GM18867 (cell line): Measurements from ENCODE around the gene PRAMEF20.
"Not testable (repeated sequence)": the region's sequence is repeated elsewhere in the genome, so short reads cannot be mapped to it uniquely, and the experiment has no call there.

Experiments used
- ATAC-seq: cut with Tn5 transposase; IDR thresholded peaks from one replicate; pipeline ENCODE4 v1.9.1; 2021; ENCODE audit warnings: mild to moderate bottlenecking, moderate library complexity; ENCODE audit not compliant: unreplicated experiment

Gene PRAMEF20

GRCh38 chr1:13410150-13410549 is at the start of gene PRAMEF20:
PRAMEF20 (plus strand) TSS chr1:13410450; CDS start chr1:13416355, 5,905 bp downstream.
- ATAC-seq = not testable (repeated sequence)

- ATAC-seq = not testable (repeated sequence)
Observed at GRCh38 chr1:13362364-13362763, 47.9 kb upstream of the PRAMEF20 start.

- not testable (repeated sequence) for ATAC-seq
Observed at GRCh38 chr1:13364928-13365327, 45.3 kb upstream of the PRAMEF20 start.

GRCh38 chr1:13366536-13366935 is 43.7 kb upstream of the PRAMEF20 start:
- not testable (repeated sequence) for ATAC-seq

- ATAC-seq = not testable (repeated sequence)
Observed at GRCh38 chr1:13368544-13368943, 41.7 kb upstream of the PRAMEF20 start.

- not testable (repeated sequence) for ATAC-seq
Observed at GRCh38 chr1:13378983-13379382, 31.3 kb upstream of the PRAMEF20 start.

GRCh38 chr1:13380380-13380779 is 29.9 kb upstream of the PRAMEF20 start:
- ATAC-seq = not testable (repeated sequence)

GRCh38 chr1:13389332-13389731 is 20.9 kb upstream of the PRAMEF20 start, which contains the start of gene PRAMEF17:
PRAMEF17 (plus strand) TSS chr1:13389632; CDS start chr1:13389658, 26 bp downstream.
- not testable (repeated sequence) for ATAC-seq

GRCh38 chr1:13393004-13393403 is 17.2 kb upstream of the PRAMEF20 start:
- not testable (repeated sequence) for ATAC-seq

GRCh38 chr1:13394761-13395160 is 15.5 kb upstream of the PRAMEF20 start:
- not testable (repeated sequence) for ATAC-seq

GRCh38 chr1:13395311-13395710 is 14.9 kb upstream of the PRAMEF20 start:
- not testable (repeated sequence) for ATAC-seq

GRCh38 chr1:13407811-13408210 is 2.4 kb upstream of the PRAMEF20 start:
- no peak for ATAC-seq

- ATAC-seq = no peak
Observed at GRCh38 chr1:13430495-13430894, 20.2 kb downstream of the PRAMEF20 start.

GRCh38 chr1:13432251-13432650 is 22.0 kb downstream of the PRAMEF20 start:
- no peak for ATAC-seq

GRCh38 chr1:13433694-13434358 is 23.6 kb downstream of the PRAMEF20 start:
- not testable (repeated sequence) for ATAC-seq

GRCh38 chr1:13435458-13435857 is 25.2 kb downstream of the PRAMEF20 start:
- no peak for ATAC-seq

GRCh38 chr1:13439104-13439783 is 29.0 kb downstream of the PRAMEF20 start:
- ATAC-seq = not testable (repeated sequence)

GRCh38 chr1:13443335-13443979 is 33.2 kb downstream of the PRAMEF20 start:
- no peak for ATAC-seq

GRCh38 chr1:13450204-13450603 is 40.0 kb downstream of the PRAMEF20 start:
- ATAC-seq = no peak

- ATAC-seq = no peak
Observed at GRCh38 chr1:13451399-13451965, 41.2 kb downstream of the PRAMEF20 start.

- no peak for ATAC-seq
Observed at GRCh38 chr1:13456904-13457532, 46.8 kb downstream of the PRAMEF20 start.
